ENCODE data around the gene CIPC.

The CIPC gene, protein sequence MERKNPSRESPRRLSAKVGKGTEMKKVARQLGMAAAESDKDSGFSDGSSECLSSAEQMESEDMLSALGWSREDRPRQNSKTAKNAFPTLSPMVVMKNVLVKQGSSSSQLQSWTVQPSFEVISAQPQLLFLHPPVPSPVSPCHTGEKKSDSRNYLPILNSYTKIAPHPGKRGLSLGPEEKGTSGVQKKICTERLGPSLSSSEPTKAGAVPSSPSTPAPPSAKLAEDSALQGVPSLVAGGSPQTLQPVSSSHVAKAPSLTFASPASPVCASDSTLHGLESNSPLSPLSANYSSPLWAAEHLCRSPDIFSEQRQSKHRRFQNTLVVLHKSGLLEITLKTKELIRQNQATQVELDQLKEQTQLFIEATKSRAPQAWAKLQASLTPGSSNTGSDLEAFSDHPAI

DNA sequence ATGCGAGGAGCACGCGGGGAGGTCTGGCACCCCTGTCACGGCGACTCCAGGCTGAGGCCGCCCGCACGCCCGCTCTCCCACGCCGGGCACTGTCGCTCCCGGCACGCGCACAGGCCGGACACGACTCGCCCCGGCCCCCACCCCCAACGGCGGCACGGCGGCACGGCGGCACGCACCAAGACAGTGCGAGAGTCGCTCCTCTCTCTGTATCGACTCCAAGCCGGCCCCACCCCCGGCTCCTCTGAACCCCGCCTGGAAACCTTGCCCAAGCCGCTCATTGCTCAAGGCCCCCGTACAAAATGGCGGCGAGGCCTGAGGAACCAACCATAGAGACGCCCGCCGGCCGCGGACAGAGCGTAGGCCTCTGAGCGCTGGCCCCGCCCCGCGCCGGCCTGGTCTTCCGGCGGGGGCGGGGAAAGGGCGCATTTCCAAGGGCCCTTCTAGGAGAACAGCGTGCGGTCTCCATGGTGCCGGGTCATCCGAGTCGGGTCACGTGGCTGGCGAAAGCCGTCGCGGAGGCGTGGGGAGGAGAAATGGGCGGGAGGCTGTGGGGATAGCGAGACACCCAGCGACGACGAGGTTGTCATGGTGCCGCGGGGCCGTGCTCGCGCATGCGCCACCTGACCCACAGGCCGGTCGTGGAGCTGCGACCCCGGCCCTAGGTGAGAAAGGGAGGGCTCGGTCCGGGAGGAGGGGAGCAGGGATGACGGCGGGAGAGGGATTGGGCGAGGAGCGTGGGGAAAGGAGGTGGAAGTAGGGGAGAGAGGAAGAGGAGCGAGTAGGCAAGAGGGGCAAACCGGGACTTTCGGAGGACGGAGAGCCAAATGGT lies at the start of gene CIPC:
Gene CIPC (plus strand): TSS at position 559 of the 829 bp plus-strand sequence. CDS start 7,451 bp downstream, outside the sequence.
- peak; percentile 99 for DNase-seq

DNA sequence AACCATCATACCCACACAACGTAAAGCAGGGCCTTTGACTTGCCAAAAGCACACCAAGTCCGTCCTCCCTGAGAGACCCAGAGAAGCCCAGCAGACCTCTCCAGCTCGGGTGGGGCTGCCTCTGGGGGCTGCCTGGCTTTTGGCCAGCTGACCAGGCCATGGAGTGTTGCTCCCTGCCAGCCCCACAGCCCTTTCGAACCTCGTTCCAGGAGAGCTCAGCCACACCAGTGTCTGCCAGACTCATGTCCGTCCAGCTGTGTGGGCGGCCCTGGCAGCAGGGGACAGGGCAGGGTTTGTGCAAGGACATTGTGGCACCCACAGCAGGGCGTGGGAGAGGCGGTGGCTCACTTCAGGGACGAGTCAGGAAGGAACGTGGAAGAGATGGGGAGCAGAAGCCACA lies 46.9 kb upstream of the CIPC start:
- no peak for DNase-seq

DNA sequence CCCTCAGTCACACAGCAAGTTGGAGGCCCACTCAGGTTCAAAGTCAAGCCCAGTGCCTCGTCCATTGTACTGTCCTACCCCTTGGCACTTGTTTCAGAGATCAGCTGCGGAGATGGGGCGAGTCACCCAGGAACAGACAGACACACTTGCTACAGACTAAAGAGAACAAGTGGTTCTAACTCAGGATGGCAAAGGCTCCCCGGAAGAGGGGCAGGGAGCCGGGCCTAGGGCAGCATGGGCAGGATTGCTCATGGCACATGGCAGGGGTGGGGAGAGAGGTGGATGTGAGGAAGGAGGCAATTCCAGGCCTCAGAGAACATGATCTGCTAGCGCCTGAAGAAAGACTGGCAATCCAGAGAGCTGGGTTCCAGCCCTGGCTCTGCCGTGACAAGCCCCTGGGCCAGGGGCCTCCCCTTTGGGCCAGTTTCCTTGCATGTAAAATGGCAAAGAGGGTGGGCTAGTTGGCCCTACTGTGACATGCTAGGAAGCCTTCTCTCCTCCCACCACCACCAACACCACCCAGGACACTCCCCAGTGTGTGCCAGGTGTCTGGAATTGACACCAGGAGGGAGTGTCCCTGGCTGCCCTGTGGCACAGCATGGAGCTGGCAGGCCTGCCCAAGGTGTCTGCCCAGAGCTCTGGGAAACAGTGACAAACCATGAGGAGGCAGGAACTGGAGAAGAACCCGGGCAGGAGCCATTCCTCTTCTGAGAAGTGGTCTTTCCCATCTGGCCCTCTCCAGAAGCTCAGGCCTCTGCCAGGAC lies 45.6 kb upstream of the CIPC start:
- no peak for DNase-seq

DNA sequence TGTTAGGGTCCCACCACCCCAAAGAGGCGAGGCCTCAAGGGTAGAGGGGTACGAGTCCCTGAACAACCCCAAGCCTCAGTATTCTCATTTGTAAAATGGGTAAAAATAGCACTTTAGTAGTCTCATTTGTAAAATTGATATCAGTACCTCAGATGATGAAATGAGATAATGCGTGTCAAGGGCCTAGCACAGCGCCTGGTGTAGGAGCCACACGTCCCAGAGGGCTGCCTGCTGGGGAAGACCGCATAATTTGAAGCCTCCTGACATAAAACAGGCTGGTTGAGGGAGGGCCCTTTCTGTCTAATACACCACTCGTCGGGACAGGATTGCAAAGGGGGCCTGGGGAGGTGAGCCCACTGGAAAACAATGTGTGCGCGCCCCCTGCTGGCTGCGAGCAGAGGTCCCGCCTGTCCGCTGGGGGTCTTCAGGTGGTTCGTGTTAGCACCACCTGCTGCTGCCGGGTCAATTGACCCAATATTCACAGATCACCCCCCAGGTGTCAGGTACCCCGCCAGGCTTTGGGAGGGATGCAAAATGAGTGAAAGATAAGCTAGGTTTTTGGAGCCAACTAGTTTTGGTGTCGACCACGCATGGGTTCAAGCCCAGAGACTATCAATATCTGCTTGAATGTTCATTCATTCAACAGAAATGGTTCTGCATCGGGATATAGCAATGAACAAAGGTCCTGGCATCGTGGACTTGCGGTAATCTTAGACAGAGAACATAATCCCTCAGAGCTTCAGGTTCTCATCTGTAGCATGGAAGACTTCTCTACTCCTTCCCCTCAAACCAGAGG lies 44.8 kb upstream of the CIPC start:
- DNase-seq: no peak

DNA sequence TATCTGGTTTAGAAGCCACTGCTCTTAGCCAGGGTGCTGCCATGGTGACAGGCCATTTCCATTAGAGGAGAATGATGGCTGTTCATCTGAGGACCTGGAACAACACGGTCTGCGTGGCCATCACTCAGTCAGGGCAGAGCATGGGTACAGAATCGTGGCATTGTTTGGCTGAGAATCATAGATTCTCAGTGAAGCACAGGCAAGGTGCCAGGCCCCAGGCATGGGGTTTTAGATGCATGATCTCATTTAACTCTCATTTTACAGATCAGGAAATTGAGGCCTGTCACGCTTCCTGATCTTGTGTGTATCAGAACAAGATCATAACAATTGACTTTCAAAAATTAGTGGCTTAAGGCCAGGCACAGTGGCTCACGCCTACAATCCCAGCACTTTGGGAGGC lies 42.8 kb upstream of the CIPC start:
- DNase-seq: no peak

DNA sequence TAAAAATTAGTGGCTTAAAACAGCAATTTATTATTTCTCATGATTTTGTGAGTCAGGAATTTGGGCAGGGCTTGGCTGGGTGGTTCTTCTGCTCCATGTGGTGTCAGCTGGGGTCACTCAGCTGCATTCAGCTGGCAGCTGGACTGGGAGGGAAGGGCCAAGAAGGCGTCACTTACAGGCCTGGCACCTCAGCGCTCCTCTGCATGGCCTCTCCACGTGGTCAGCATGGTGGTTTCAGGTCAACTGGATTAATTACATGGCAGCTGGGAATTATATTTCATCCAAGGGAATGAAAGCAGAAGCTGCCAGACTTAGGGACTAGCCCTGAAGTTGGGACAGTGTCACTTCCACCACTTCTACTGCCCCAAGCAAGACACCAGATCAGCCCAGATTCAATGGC lies 42.1 kb upstream of the CIPC start:
- no peak for DNase-seq

DNA sequence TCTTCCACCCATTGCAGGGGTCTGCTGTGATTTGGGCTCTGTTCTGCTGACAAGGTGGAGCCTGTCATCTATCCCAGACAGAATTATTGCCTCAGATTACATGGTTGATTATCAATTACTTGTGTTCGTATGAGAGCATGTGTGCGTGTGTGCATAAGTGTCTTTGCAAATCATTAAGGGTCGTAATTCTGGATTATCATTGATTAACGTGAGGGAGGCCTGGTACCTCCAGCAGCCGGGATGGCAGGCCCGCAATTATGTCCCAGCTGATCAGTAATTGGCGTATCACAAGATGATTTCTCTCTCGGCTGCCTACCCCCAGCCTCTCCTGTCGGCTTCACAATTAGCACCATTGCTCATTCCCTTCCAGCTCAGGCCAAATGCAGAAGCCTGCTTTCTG lies 39.9 kb upstream of the CIPC start:
- no peak for DNase-seq

DNA sequence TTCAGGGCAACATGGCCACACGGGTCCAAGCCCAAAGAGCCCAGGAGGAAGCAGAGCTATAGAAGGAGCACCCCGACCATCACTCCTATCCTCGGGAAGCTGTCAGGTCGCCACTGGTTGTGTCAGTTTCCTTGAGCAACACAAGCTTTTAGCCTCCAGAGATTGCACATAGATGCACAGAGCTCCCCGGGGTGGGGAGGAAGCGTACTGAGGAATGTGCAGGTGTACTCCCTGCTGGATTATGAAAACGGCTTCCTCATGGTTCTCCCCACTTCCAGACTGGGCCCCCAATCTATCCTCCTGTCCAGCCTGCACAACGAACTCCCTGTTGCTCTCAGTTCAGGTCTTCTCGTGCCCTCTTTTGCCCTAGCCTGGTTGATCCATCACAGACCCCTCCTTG lies 39.3 kb upstream of the CIPC start:
- DNase-seq: no peak

DNA sequence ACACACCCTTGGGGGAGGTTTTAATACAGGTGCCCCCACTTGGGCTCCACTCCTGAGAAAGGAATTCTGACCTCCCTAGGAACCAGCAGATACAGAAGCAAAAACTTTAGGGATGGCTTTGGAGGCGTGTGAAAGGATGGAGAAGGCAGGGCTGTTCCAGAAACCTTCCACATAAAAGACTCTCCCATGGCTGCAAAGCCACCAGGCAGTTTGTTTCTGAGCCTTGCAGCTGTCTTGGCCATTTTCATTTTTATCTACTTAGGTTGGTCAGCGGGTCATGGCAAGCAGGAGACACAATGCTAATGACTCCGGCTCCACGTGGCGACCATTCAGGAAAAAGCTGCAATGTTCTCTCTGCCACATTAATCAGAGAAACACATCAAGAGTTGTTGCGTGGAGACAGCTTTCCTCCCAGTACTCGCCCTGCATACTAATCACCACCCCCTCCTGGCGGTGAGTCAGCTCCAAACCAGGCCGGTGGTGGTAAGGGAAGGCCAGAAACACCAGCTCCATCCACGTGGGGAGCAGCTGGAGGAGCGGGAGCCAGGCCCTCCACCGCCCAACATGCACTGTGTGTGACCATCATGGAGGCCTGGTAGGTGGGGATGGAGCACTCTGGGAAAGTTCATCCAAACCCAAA lies 38.7 kb upstream of the CIPC start:
- DNase-seq: no peak

DNA sequence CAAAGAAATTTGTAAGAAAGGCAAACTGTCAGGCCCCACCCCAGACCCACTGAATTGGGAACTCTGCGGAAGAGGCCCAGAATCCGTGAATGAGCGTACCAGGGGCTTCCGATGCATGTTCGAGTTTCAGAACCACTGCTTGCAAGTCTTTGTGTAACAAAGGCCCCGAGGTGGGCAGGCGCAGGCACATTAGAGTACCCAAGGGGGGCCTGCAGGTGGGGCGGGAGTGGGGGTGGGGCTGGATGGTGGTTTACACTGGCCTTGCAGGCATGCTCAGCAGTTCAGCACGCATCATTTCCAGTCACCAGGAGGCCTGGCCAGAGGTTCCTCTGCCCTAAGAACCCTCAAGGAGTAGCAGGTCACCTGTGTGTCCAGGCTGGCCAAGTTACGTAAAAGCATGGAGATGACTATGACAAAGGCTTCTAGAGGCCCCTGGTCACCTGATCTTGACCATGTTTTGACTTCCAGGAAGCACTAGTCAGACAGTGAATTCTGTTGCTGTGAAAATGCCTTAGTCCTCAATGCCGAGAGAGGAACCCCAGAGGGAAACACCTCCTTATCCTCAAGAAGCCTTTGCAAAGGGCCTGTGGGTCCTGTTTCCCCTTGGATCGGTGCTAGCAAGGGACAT lies 36.3 kb upstream of the CIPC start:
- DNase-seq: no peak

DNA sequence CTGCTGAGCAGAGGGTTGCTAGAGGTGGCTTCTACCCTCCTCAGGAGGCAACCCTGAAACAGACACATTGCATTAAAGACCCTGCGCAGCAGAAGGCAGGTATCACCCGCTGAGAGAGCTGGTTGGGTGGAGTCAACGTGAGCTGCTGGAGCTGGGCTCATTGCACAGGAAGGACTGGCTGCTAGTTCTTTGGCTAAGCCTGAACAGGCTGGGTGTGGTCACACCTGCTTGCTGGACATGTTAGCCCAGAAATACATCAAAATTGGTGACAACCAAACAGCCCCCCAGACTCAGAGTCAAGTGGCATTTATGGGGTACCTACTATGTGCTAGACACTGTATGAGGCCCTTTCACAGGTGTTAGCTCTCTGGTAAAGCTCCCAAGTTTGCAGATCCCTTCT lies 35.8 kb upstream of the CIPC start:
- no peak for DNase-seq

DNA sequence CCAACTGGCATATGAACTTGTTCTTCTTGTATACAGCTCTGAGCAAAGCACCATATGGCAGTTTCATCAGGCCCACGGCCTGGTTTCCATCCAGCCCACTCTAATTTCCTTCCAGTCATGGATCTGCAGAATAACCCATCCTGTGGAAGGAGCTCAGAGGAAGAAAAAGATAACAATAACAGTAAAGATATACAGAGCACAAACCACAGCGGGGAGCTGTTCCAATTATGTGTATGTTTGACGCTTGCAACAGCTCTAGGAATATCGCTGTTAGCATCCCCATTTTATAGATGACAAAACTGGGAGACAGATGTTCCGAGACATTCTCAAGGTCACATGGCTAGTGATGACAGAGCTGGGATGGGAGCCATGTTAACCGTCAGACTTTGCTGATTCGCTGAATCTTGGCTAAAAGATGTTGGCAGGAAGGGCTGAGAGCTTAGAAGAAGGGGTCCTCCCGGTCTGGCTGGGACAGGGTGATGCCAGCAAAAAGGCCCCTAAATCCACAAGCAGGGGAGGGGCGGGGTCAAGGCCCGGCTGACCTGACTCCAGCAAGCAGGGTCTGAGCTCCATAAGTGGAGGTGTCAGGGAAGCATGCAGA lies 34.4 kb upstream of the CIPC start:
- no peak for DNase-seq

DNA sequence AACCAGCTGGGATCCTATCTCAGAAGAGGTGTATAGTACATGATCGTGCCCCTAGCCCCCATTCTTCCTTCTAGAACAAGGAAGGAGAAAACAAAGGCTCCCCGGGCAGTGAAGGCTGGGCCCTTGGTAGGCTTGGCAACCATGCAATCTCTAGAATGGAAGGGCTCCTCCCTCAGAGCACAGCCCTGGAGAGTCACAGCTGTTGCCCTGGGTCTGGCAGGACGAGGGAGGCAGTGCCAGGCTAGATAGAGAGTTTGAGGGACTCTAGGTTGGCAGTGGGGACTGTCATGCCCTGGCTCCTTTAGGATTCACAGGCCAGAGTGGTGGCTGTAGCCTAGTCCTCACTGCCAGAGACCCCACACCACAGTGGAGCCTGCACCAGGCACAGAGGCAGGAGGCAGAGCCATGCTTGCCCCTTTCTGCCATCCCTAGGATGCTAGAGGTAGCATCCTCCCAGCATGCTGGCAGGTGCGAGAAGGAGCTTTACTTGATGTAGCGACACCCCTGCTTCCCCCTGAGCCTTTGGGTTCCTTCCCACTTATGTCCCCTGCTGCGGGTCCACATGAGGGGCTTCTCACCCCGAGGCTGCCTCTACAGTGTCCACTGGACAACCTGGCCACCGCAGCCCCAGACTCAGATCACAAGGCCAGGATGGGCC lies 33.4 kb upstream of the CIPC start:
- DNase-seq: no peak

DNA sequence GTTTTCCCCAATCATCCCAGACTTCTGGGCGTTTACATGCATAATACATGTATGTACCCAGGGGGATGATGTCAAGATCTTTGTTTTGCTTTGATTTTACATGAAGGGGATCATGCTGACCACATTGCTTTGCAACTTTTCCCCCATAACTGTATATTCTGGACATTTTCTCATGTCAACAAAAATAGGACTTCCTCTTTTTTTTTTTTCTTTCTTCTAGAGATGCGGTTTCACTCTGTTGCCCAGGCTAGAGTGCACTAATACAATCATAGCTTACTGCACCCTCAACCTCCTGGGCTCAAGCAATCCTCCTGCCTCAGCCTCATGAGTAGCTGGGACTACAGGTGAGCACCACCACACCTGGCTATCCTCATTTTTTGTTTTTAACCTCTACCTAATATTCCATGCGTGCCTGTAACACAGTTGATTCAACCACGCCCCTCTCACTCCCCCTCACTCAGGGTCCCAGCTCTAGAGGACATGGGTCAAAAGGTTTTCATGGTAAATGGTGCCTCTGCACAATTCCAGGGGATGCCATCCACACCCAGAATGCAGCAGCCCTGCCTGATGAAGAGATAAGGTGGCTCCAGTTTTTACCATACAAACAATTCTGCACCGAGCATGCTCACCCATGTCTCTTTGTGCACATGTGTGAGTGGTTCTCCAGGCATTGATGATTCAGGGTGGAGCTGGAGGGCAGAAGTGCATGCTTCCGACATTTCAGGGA lies 32.0 kb upstream of the CIPC start:
- no peak for DNase-seq

DNA sequence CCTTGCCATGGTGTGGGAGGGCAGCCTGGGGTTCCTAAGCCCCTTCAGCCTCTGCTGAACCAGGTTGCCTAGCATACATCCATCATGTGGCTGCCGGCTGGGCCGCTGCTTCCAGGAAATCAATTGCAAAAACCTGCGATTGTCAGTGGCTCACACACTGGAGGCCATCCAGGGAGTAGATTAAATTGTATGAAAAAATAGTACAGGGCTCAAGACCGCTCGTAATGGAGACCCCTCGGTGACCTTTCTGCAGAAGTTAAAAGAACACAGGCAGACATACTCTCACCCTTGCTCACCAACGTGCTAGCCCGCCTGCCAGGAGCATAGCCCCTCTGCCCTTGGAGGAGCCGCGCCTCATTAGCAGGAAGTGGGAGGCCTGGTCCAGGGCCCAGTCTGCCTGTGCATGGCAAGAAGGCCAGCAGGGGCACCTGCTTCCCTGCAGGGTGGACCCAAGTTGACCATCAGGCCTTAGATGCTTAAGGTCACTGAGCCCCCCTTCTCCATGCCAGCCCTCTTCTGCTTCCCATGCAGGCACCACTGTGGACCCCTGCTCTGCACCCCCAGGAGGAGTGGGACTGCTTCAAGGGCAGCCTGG lies 31.4 kb upstream of the CIPC start:
- no peak for DNase-seq

DNA sequence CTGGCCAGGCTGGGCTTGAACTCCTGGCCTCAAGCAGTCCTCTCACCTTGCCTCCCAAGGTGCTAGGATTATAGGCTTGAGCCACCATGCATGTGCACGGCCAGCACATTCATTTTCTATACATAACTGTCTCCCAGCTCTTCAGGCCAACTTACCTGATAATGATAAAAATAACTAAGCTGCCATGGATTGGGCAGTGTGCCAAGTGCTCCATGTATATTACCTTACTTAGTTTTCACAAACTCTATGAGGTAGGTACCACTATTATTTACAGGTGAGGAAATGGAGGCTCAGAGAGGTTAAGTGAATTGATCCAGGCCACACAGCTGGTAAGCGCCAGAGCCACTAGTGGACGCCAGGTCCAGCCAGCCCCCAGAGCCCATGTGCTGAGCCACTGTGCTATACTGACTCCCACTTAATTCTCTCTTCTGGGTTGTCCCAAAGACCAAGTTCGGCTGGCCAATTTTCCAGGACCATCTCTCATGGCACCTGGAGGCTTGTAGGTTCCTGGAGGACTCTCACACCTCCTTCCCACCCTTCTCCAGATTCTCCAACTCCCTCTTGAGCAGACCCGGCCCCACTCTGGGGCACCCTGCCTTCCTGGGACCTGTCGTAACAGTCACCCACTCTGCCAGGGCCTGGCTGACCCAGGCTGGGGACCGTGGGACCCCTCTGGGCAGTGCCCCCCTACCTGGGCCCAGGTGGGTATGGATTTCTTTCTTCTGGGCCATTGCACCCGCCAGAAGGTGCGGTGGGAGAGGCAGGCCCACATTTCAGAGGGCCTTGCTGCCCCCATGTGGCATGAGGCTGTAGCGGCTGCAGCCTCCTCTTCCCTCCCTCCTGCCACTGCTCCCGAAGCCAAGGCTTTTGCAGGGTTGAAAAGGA lies 30.2 kb upstream of the CIPC start:
- peak; percentile 76 for DNase-seq

DNA sequence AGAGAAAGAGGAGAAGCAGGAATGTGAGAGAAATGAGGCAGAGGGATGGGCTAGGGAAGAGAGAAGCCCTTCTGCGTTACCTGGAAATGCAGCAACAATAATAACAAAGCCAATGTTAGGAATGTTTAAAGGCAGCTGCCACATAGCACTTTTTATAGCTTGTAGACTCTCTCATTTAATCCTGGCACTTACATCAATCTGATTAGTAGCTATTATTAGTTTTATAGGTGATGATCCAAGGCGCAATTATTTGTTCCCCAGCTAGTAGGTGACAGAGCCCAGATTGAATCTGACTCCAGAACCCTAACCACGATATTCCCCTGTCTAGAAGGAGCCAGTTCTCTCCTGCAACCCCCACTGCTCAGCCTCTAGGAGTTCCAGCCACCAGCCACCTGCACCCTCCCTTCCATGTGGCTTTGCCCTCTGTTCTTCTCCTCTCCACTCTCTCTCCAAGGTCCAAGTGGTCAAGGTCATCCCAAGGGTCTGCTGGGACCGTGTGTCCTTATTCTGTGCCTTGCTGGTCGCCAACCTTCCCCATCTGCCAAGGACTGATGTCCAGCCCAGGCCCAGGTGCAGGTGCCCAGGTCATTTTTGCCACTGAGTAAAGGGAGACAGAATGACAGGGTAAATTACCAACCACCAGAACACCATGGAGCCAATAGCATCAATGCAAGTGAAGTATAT lies 29.4 kb upstream of the CIPC start:
- DNase-seq: no peak

DNA sequence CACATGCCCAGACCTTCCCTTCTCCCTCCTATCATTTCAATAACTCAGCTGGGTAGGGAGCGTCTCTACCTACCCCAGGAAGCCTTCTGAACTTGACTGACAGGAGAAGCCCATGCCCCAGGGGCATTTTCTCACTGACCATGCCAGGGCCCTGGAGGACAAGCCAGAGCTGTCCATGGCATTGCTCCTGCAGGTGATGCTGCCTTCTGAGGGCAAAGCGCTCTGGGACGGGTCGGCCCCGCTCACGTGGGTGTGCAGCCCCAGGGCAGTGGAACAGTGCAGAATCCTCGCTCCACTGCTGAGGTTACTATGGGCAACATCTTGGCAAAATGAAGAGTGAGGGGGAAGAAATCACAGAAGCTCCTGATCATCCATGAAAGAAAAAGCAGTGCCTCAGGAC lies 28.5 kb upstream of the CIPC start:
- no peak for DNase-seq
